ENCODE results near the gene LHX5.

LHX5 gene

DNA sequence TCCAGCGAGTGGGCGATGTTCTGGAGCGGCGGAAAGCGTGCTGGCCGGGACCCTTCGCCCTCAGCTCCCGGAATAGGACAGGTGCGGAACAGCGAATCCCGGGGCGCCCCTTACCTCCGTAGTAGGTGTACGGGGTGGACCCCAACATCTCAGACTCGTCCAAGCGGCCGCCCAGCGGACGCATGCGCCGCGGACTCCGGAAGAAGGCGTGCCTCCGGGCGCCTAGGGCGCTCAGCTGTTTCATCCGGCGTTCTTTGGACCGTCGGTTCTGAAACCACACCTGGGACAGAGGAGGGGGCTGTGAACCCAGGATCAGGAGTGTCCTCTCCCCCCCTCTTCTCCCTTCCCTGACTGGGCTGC is 4.5 kb downstream of the LHX5 start:
- Histone ChIP-seq H3K4me3 (ENCODE audit: insufficient read depth in 1 of 2, low read depth in 1 of 2, low read length in 2 of 2) (peak overlapping the region in 1 of 2 experiments; percentile 66), H2AK5ac (ENCODE audit: low read length, severe bottlenecking) (no peak overlapping the region), H3K14ac (ENCODE audit: low read length in 2 of 2) (no peak overlapping the region), H3K18ac (ENCODE audit: low read depth in 1 of 2, low read length in 2 of 2) (no peak overlapping the region), H4K8ac (ENCODE audit: low read length) (no peak overlapping the region), H3K4ac (ENCODE audit: low read depth in 1 of 2, low read length in 2 of 2) (no peak overlapping the region), H3K36me3 (ENCODE audit: control insufficient read depth in 1 of 2, insufficient read depth in 2 of 2, low read depth in 1 of 2, low read length in 2 of 2) (no peaks in the 10 kb centered on the region), H4K91ac (ENCODE audit: low read length) (no peak overlapping the region), H3K27me3 (ENCODE audit: control insufficient read depth in 1 of 2, insufficient read depth in 1 of 2, low read length in 2 of 2) (peaks cover 93 to 94% of the 10 kb centered on the region in 2 experiments), H2BK5ac (ENCODE audit: low read depth, low read length, poor library complexity, severe bottlenecking) (no peak overlapping the region), H2BK15ac (ENCODE audit: low read depth, poor library complexity, severe bottlenecking) (no peak overlapping the region), H3K4me1 (ENCODE audit: control insufficient read depth, insufficient read depth, low read depth, low read length) (peaks cover 50% of the 10 kb centered on the region), H2BK12ac (ENCODE audit: low read length in 2 of 2) (no peak overlapping the region), H3K4me2 (ENCODE audit: low read length, poor library complexity, severe bottlenecking) (peak overlapping the region; percentile 58), H3K79me1 (replicated peaks; ENCODE audit: low read length, poor library complexity, severe bottlenecking) (no peaks in the 10 kb centered on the region), H2AFZ (ENCODE audit: low read depth, low read length) (no peak overlapping the region), H2BK120ac (ENCODE audit: low read depth, low read length) (no peak overlapping the region), H3K27ac (ENCODE audit: low read length, poor library complexity, severe bottlenecking) (no peak overlapping the region), H3K9ac (ENCODE audit: low read length) (no peak overlapping the region), H3K9me3 (ENCODE audit: control insufficient read depth, low read length) (no peaks in the 10 kb centered on the region), H3K23ac (ENCODE audit: low read length in 2 of 2) (no peak overlapping the region)
- no peak for DNase-seq
- WGBS: 6% methylated on average over 31 of the region's 31 CpGs

- Histone ChIP-seq H2BK120ac (ENCODE audit: low read depth, low read length) (no peak overlapping the region), H2AK5ac (ENCODE audit: low read length, severe bottlenecking) (no peak overlapping the region), H4K8ac (ENCODE audit: low read length) (no peak overlapping the region), H3K4me1 (ENCODE audit: control insufficient read depth, insufficient read depth, low read depth, low read length) (peaks cover 47% of the 10 kb centered on the region), H3K27ac (ENCODE audit: low read length, poor library complexity, severe bottlenecking) (no peak overlapping the region), H3K36me3 (ENCODE audit: control insufficient read depth in 1 of 2, insufficient read depth in 2 of 2, low read depth in 1 of 2, low read length in 2 of 2) (no peaks in the 10 kb centered on the region), H3K4ac (ENCODE audit: low read depth in 1 of 2, low read length in 2 of 2) (no peak overlapping the region), H3K27me3 (ENCODE audit: control insufficient read depth in 1 of 2, insufficient read depth in 1 of 2, low read length in 2 of 2) (peaks cover 88 to 91% of the 10 kb centered on the region in 2 experiments), H3K14ac (ENCODE audit: low read length in 2 of 2) (no peak overlapping the region), H3K23ac (ENCODE audit: low read length in 2 of 2) (no peak overlapping the region), H3K4me2 (ENCODE audit: low read length, poor library complexity, severe bottlenecking) (no peak overlapping the region), H2BK15ac (ENCODE audit: low read depth, poor library complexity, severe bottlenecking) (no peak overlapping the region), H3K9ac (ENCODE audit: low read length) (no peak overlapping the region), H4K91ac (ENCODE audit: low read length) (no peak overlapping the region), H3K79me1 (replicated peaks; ENCODE audit: low read length, poor library complexity, severe bottlenecking) (no peaks in the 10 kb centered on the region), H3K9me3 (ENCODE audit: control insufficient read depth, low read length) (no peaks in the 10 kb centered on the region), H2AFZ (ENCODE audit: low read depth, low read length) (no peak overlapping the region), H2BK5ac (ENCODE audit: low read depth, low read length, poor library complexity, severe bottlenecking) (no peak overlapping the region), H3K4me3 (ENCODE audit: insufficient read depth in 1 of 2, low read depth in 1 of 2, low read length in 2 of 2) (peak overlapping the region in 1 of 2 experiments; percentile 66), H3K18ac (ENCODE audit: low read depth in 1 of 2, low read length in 2 of 2) (no peak overlapping the region), H2BK12ac (ENCODE audit: low read length in 2 of 2) (no peak overlapping the region)
- WGBS: 15% methylated on average over 23 of the region's 26 CpGs
- no peak for DNase-seq
These were observed 5.1 kb downstream of the LHX5 start for GRCh38 chr12:113466454-113467141.

DNA sequence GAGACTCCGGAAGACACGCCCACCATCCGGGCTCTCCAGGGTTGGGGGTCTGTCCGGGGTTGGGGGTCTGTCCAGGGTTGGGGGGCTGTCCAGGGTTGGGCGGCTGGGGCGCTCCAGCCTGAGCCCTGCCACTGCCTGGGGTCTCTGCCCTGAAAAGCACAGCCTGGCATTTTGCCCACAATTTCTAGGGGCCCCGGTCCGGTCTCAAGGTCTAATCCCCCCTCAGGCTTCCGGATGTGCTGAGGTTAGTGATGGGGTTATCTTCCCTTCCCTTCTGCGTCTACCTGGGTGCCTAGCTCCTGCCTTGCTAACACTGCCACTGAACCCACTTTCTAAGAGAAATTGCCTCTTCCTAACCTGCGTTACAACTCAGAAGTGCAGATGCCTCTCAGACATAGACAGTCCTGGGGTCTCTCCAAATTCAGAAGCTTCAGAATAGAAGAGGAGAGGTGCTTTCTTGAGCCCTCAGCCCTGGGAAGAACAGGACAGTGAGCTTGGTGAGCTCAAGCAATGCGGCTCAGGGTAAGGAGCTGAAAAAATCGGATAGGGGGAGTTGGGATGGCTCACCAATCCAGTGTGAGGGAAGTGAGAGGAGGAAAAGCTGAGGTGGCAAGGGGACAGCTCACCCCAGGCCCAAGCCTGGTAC is 5.7 kb downstream of the LHX5 start:
- Histone ChIP-seq H2AFZ (ENCODE audit: low read depth, low read length) (no peak overlapping the region), H3K79me1 (replicated peaks; ENCODE audit: low read length, poor library complexity, severe bottlenecking) (no peaks in the 10 kb centered on the region), H3K4me2 (ENCODE audit: low read length, poor library complexity, severe bottlenecking) (no peak overlapping the region)

DNA sequence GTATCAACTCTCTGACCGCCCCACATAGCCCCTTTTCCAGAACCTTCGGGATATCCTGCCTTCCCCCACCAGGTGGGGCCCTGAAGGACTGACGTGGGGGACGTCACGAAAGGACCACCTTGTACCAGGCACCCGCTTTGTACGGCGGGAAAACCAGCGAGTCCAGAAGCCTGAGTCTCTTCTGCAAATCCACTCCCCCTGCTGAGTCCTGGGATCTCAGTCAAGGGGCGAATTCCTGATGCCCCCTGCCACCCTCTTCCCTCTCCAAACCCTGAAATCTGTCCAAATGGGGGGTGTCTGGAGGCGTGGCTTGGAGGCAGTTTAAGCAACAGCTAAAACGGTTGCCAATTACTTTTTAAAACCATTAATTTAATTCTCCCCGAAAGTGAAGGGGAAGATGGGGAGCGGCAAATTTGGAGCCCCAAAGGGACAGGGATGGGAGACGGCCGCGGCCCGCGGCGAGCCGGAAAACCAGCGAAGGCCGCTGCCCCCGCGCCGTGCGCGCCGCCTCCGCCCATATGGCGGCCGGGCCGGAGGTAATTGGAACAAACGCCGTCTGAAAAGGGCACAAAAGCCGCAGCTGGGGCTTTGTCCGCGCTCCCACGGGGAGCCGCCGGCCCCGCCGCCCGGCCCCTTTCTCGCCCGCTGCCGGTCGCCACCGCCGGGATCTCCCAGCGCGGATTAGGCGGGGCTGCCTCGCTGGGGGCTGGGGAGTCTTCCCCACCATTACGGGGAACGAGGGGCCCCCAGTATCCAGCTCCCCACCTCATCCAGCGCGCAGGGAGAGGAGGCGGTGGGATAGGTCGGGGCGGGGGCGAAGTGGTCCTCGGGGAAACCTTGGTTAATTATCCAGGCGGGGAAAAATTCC is 6.6 kb downstream of the LHX5 start:
- no peak overlapping the region for H2BK15ac ChIP-seq (ENCODE audit: low read depth, poor library complexity, severe bottlenecking)
- H3K27ac ChIP-seq (ENCODE audit: low read length, poor library complexity, severe bottlenecking): no peak overlapping the region
- H2BK12ac ChIP-seq (ENCODE audit: low read length in 2 of 2): no peak overlapping the region
- no peak overlapping the region for H2AK5ac ChIP-seq (ENCODE audit: low read length, severe bottlenecking)
- peaks cover 45% of the 10 kb centered on the region for H3K4me1 ChIP-seq (ENCODE audit: control insufficient read depth, insufficient read depth, low read depth, low read length)
- H3K4me2 ChIP-seq (ENCODE audit: low read length, poor library complexity, severe bottlenecking): peak overlapping the region; percentile 40
- no peak overlapping the region for H3K4me3 ChIP-seq (ENCODE audit: insufficient read depth in 1 of 2, low read depth in 1 of 2, low read length in 2 of 2)
- H4K91ac ChIP-seq (ENCODE audit: low read length): no peak overlapping the region
- no peak overlapping the region for H2BK120ac ChIP-seq (ENCODE audit: low read depth, low read length)
- no peak overlapping the region for H3K23ac ChIP-seq (ENCODE audit: low read length in 2 of 2)
- H3K79me1 ChIP-seq (replicated peaks; ENCODE audit: low read length, poor library complexity, severe bottlenecking): no peaks in the 10 kb centered on the region
- H3K4ac ChIP-seq (ENCODE audit: low read depth in 1 of 2, low read length in 2 of 2): no peak overlapping the region
- no peak for DNase-seq
- no peak overlapping the region for H3K18ac ChIP-seq (ENCODE audit: low read depth in 1 of 2, low read length in 2 of 2)
- H3K36me3 ChIP-seq (ENCODE audit: control insufficient read depth in 1 of 2, insufficient read depth in 2 of 2, low read depth in 1 of 2, low read length in 2 of 2): no peaks in the 10 kb centered on the region
- H3K9ac ChIP-seq (ENCODE audit: low read length): no peak overlapping the region
- no peak overlapping the region for H2BK5ac ChIP-seq (ENCODE audit: low read depth, low read length, poor library complexity, severe bottlenecking)
- no peak overlapping the region for H4K8ac ChIP-seq (ENCODE audit: low read length)
- H2AFZ ChIP-seq (ENCODE audit: low read depth, low read length): no peak overlapping the region
- H3K9me3 ChIP-seq (ENCODE audit: control insufficient read depth, low read length): no peaks in the 10 kb centered on the region
- H3K14ac ChIP-seq (ENCODE audit: low read length in 2 of 2): no peak overlapping the region
- under 1% methylated on average over 44 of the region's 64 CpGs for WGBS
- peaks cover 83 to 84% of the 10 kb centered on the region in 2 experiments for H3K27me3 ChIP-seq (ENCODE audit: control insufficient read depth in 1 of 2, insufficient read depth in 1 of 2, low read length in 2 of 2)

More for the DNA sequence above, 5.7 kb downstream of the LHX5 start:
- H3K14ac ChIP-seq (ENCODE audit: low read length in 2 of 2): no peak overlapping the region
- no peak overlapping the region for H2BK120ac ChIP-seq (ENCODE audit: low read depth, low read length)
- no peak overlapping the region for H2BK5ac ChIP-seq (ENCODE audit: low read depth, low read length, poor library complexity, severe bottlenecking)
- DNase-seq: no peak
- no peak overlapping the region for H4K8ac ChIP-seq (ENCODE audit: low read length)
- H3K36me3 ChIP-seq (ENCODE audit: control insufficient read depth in 1 of 2, insufficient read depth in 2 of 2, low read depth in 1 of 2, low read length in 2 of 2): no peaks in the 10 kb centered on the region
- no peak overlapping the region for H3K4me3 ChIP-seq (ENCODE audit: insufficient read depth in 1 of 2, low read depth in 1 of 2, low read length in 2 of 2)
- H3K27me3 ChIP-seq (ENCODE audit: control insufficient read depth in 1 of 2, insufficient read depth in 1 of 2, low read length in 2 of 2): peaks cover 85 to 90% of the 10 kb centered on the region in 2 experiments
- H3K9me3 ChIP-seq (ENCODE audit: control insufficient read depth, low read length): no peaks in the 10 kb centered on the region
- peaks cover 45% of the 10 kb centered on the region for H3K4me1 ChIP-seq (ENCODE audit: control insufficient read depth, insufficient read depth, low read depth, low read length)
- H2BK12ac ChIP-seq (ENCODE audit: low read length in 2 of 2): no peak overlapping the region
- H3K18ac ChIP-seq (ENCODE audit: low read depth in 1 of 2, low read length in 2 of 2): no peak overlapping the region
- H3K23ac ChIP-seq (ENCODE audit: low read length in 2 of 2): no peak overlapping the region
- H4K91ac ChIP-seq (ENCODE audit: low read length): no peak overlapping the region
- H3K9ac ChIP-seq (ENCODE audit: low read length): no peak overlapping the region
- 0% methylated on average over 10 of the region's 13 CpGs for WGBS
- no peak overlapping the region for H3K4ac ChIP-seq (ENCODE audit: low read depth in 1 of 2, low read length in 2 of 2)
- H3K27ac ChIP-seq (ENCODE audit: low read length, poor library complexity, severe bottlenecking): no peak overlapping the region
- H2AK5ac ChIP-seq (ENCODE audit: low read length, severe bottlenecking): no peak overlapping the region
- no peak overlapping the region for H2BK15ac ChIP-seq (ENCODE audit: low read depth, poor library complexity, severe bottlenecking)

All from mesenchymal stem cell (in vitro differentiated cells and primary cell).